SU-DHL-6 (cell line): ENCODE data around the gene POLRMT.

Experiments used
- EZH2phosphoT487 ChIP-seq: fragments of 200-600 bp; sonication (generic), shearing (Covaris generic); conservative IDR thresholded peaks from 2 replicates; pipeline ENCODE4 v1.6.1; 2018; ENCODE audit warnings: mild to moderate bottlenecking, antibody characterized with exemption, low read length, moderate library complexity, mixed read lengths
- TF ChIP-seq, protein P1 (sequence below): fragments of 200-600 bp; sonication (generic); IDR thresholded peaks from one replicate; pipeline ENCODE4 v1.5.1; 2017; ENCODE audit warnings: antibody characterized with exemption, mild to moderate bottlenecking, low read length, moderate library complexity; ENCODE audit not compliant: insufficient read depth, poor library complexity, severe bottlenecking

DNA sequence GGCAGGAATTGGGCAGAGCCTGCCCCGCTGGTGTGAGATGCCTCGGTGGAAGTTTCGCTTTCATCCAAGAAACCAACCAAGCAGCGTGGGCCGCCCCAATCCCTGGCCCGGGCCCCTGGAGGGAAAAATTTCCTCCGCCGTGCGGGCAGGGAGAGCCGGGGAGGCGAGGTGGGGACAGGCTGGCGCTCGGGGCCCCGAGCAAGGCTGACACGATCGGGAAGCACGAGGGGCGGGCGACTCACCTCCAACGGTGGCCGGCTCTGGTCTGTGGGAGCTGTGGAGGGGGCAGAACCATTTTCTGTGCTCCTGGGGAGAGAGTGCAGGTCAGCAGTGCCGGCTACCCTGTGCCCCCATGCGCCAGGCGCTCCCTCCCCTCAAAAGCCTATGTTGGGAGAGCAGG, 18.7 kb upstream of the POLRMT start:
- TF ChIP-seq, protein P1, sequence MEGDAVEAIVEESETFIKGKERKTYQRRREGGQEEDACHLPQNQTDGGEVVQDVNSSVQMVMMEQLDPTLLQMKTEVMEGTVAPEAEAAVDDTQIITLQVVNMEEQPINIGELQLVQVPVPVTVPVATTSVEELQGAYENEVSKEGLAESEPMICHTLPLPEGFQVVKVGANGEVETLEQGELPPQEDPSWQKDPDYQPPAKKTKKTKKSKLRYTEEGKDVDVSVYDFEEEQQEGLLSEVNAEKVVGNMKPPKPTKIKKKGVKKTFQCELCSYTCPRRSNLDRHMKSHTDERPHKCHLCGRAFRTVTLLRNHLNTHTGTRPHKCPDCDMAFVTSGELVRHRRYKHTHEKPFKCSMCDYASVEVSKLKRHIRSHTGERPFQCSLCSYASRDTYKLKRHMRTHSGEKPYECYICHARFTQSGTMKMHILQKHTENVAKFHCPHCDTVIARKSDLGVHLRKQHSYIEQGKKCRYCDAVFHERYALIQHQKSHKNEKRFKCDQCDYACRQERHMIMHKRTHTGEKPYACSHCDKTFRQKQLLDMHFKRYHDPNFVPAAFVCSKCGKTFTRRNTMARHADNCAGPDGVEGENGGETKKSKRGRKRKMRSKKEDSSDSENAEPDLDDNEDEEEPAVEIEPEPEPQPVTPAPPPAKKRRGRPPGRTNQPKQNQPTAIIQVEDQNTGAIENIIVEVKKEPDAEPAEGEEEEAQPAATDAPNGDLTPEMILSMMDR: no peak
- TF ChIP-seq EZH2phosphoT487: no peak
